HEK293T (cell line): ENCODE results near the gene TNFSF8.

Experiments
- CTCF ChIA-PET: fragments of 350-600 bp; formaldehyde crosslinking; extraction: SDS; loops from one replicate; lab custom pipeline; 2021; ENCODE audit warnings: antibody characterized with exemption, inconsistent platforms; lab: Yijun Ruan, JAX
- POLR2A ChIA-PET: fragments of 350-600 bp; formaldehyde crosslinking; extraction: SDS; loops from one replicate; lab custom pipeline; 2020; ENCODE audit warnings: antibody characterized with exemption, inconsistent platforms; lab: Yijun Ruan, JAX
- DNase-seq: peaks from one replicate; pipeline ENCODE4 v3.0.0; 2012; ENCODE audit warnings: mixed read lengths; ENCODE audit errors: extremely low spot score
- ARNT ChIP-seq: fragments of 450-650 bp; IDR thresholded peaks from 2 replicates; pipeline ENCODE4 v1.6.1; 2017; ENCODE audit warnings: mild to moderate bottlenecking
- BHLHE40 ChIP-seq: fragments of 450-650 bp; IDR thresholded peaks from 2 replicates; pipeline ENCODE4 v1.6.1; 2016; ENCODE audit warnings: mild to moderate bottlenecking, moderate library complexity, borderline replicate concordance
- CTBP1 ChIP-seq: fragments of 450-650 bp; IDR thresholded peaks from 2 replicates; pipeline ENCODE4 v1.6.1; 2016; ENCODE audit warnings: borderline replicate concordance
- ELF4 ChIP-seq: fragments of 450-650 bp; IDR thresholded peaks from 2 replicates; pipeline ENCODE4 v1.6.1; 2017; ENCODE audit warnings: antibody characterized with exemption
- FOXA1 ChIP-seq: fragments of 450-650 bp; IDR thresholded peaks from 2 replicates; pipeline ENCODE4 v1.6.1; 2016; ENCODE audit warnings: mild to moderate bottlenecking
- FOXK2 ChIP-seq: fragments of 450-650 bp; IDR thresholded peaks from 2 replicates; pipeline ENCODE4 v1.6.1; 2016; ENCODE audit warnings: mild to moderate bottlenecking
- FOXM1 ChIP-seq: fragments of 450-650 bp; IDR thresholded peaks from 2 replicates; pipeline ENCODE4 v1.6.1; 2017; ENCODE audit warnings: mild to moderate bottlenecking, borderline replicate concordance
- HDGF ChIP-seq: fragments of 450-650 bp; IDR thresholded peaks from 2 replicates; pipeline ENCODE4 v1.6.1; 2017; ENCODE audit warnings: antibody characterized with exemption, borderline replicate concordance
- L3MBTL2 ChIP-seq: fragments of 450-650 bp; conservative IDR thresholded peaks from 2 replicates; pipeline ENCODE4 v1.6.1; 2016; ENCODE audit warnings: mild to moderate bottlenecking
- LEF1 ChIP-seq: fragments of 450-650 bp; IDR thresholded peaks from 2 replicates; pipeline ENCODE4 v1.6.1; 2017; ENCODE audit warnings: mild to moderate bottlenecking, borderline replicate concordance
- NFRKB ChIP-seq: fragments of 450-650 bp; IDR thresholded peaks from 2 replicates; pipeline ENCODE4 v1.6.1; 2016; ENCODE audit warnings: mild to moderate bottlenecking, moderate library complexity
- PKNOX1 ChIP-seq: fragments of 450-650 bp; IDR thresholded peaks from 2 replicates; pipeline ENCODE4 v1.6.1; 2016
- SP1 ChIP-seq: fragments of 450-650 bp; IDR thresholded peaks from 2 replicates; pipeline ENCODE4 v1.6.1; 2017
- SUZ12 ChIP-seq: fragments of 450-650 bp; IDR thresholded peaks from 2 replicates; pipeline ENCODE4 v1.6.1; 2016; ENCODE audit warnings: mild to moderate bottlenecking
- TARDBP ChIP-seq: fragments of 450-650 bp; IDR thresholded peaks from 2 replicates; pipeline ENCODE4 v1.6.1; 2016
- ZNF384 ChIP-seq: fragments of 450-650 bp; IDR thresholded peaks from 2 replicates; pipeline ENCODE4 v1.6.1; 2016

Gene TNFSF8

GRCh38 chr9:114908104-114908622 lies 22.2 kb downstream of the TNFSF8 start:
- no peak for DNase-seq
- no peak for TF ChIP-seq FOXM1
- no peak for TF ChIP-seq SP1
- no peak for TF ChIP-seq CTBP1
- TF ChIP-seq ELF4, result no peak
- no peak for TF ChIP-seq HDGF
- TF ChIP-seq PKNOX1, result no peak
- CTCF ChIA-PET, result interaction anchor here (0.7 to 2.6 kb wide), 5 partner anchors 10 to 231 kb away, joined by 3 to 23 read pairs (median 5); no protein-coding TSS in a partner anchor
- POLR2A ChIA-PET, result no interaction called here

- POLR2A ChIA-PET, result no interaction called here
- TF ChIP-seq FOXM1 (no peak), FOXA1 (no peak), TARDBP (no peak), ARNT (no peak)
- peak; percentile 56 for DNase-seq
- CTCF ChIA-PET, result interaction anchor here (0.7 to 2.6 kb wide), 20 partner anchors 9 to 501 kb away, joined by 3 to 23 read pairs (median 4); partner anchors contain the start of gene TEX48
These were observed 23.3 kb downstream of the TNFSF8 start for GRCh38 chr9:114906922-114907571.

- CTCF ChIA-PET, result interaction anchor here (2.2 to 2.6 kb wide), 3 partner anchors 167 to 224 kb away, joined by 10 to 23 read pairs (median 19); partner anchors contain the start of gene TEX48
- POLR2A ChIA-PET, result no interaction called here
These were observed 25.0 kb downstream of the TNFSF8 start for GRCh38 chr9:114905170-114905940.

GRCh38 chr9:114902786-114903524 lies 27.4 kb downstream of the TNFSF8 start:
- no peak for DNase-seq
- ChIA-PET CTCF (interaction anchor here (0.6 kb wide), 1 partner anchor 208 kb away, joined by 3 read pairs; no protein-coding TSS in a partner anchor), POLR2A (no interaction called here)
- no peak for TF ChIP-seq ARNT
- no peak for TF ChIP-seq ZNF384
- no peak for TF ChIP-seq SUZ12
- TF ChIP-seq HDGF, result no peak
- no peak for TF ChIP-seq FOXM1
- no peak for TF ChIP-seq PKNOX1
- TF ChIP-seq FOXA1, result no peak
- TF ChIP-seq LEF1, result no peak
- TF ChIP-seq CTBP1, result no peak
- no peak for TF ChIP-seq ELF4

More at GRCh38 chr9:114905170-114905940, 25.0 kb downstream of the TNFSF8 start:
- DNase-seq, result no peak
- TF ChIP-seq LEF1, result no peak
- TF ChIP-seq BHLHE40, result no peak
- TF ChIP-seq SUZ12, result no peak
- no peak for TF ChIP-seq ZNF384
- no peak for TF ChIP-seq TARDBP
- TF ChIP-seq PKNOX1, result peak; percentile 23; the same call in 1 of the 2 replicates
- no peak for TF ChIP-seq L3MBTL2

- TF ChIP-seq HDGF (no peak), L3MBTL2 (no peak), NFRKB (no peak), FOXM1 (no peak), FOXK2 (no peak), TARDBP (no peak), ZNF384 (no peak), CTBP1 (no peak), SUZ12 (no peak), ELF4 (no peak), LEF1 (no peak), BHLHE40 (no peak), FOXA1 (no peak), SP1 (no peak), PKNOX1 (no peak), ARNT (no peak)
- CTCF ChIA-PET, result no interaction called here
- DNase-seq, result no peak
- POLR2A ChIA-PET, result no interaction called here
These were observed 29.2 kb downstream of the TNFSF8 start for GRCh38 chr9:114900942-114901802.
